GM19372 (cell line): Measurements from ENCODE around the gene HAS3.
"Not testable (repeated sequence)": the region's sequence is repeated elsewhere in the genome, so short reads cannot be mapped to it uniquely, and the experiment has no call there.

Experiments used
- ATAC-seq: cut with Tn5 transposase; IDR thresholded peaks from one replicate; pipeline ENCODE4 v1.9.1; 2021; ENCODE audit warnings: mild to moderate bottlenecking, low read depth, moderate library complexity; ENCODE audit not compliant: unreplicated experiment

HAS3 gene, protein sequence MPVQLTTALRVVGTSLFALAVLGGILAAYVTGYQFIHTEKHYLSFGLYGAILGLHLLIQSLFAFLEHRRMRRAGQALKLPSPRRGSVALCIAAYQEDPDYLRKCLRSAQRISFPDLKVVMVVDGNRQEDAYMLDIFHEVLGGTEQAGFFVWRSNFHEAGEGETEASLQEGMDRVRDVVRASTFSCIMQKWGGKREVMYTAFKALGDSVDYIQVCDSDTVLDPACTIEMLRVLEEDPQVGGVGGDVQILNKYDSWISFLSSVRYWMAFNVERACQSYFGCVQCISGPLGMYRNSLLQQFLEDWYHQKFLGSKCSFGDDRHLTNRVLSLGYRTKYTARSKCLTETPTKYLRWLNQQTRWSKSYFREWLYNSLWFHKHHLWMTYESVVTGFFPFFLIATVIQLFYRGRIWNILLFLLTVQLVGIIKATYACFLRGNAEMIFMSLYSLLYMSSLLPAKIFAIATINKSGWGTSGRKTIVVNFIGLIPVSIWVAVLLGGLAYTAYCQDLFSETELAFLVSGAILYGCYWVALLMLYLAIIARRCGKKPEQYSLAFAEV

DNA sequence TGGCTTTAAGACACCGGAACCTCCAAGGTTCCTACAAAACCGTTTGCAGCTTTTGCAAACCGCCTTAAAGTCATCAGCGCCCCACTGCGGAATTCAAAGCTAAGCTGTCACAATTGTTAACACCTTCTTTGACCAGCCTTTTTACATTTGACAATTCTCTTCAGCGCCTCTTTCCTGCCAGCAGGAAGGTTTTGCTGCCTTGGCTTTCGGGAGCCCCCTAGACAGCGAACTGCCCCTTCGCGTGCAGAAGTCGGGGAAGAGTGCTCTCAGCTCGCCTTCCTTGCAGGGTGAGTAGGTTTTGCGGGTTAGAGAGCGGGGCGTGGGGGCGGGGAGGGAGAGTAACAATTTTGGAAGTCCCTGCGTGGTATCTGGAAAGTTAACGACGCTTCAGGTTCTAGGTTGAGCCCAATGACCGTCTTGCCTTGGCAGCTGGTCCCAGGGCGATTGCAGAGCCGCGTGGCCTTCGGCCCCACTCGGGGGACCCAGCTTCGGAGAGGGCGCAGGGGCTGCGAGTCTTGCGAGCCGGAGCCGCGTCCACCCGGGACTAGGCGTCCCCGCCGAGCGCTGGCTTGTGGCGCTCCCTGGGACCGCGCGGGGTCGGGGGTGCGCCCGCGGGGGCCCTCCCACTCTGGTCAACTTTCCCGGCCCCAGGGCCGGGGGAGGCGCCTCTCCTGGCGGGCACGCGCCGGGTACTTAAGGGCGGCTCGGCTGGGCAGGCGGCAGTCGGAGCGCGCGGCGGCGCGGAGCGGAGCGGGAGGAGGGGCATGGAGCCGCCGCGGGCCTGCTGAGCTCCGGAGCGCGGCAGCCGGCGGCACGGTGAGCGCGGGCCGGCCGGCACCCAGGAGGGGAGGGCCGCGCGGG lies at the start of gene HAS3:
Gene HAS3 (plus strand): TSS at position 153 of the 861 bp plus-strand sequence. CDS start 3,743 bp downstream, outside the sequence.
- ATAC-seq: no peak

DNA sequence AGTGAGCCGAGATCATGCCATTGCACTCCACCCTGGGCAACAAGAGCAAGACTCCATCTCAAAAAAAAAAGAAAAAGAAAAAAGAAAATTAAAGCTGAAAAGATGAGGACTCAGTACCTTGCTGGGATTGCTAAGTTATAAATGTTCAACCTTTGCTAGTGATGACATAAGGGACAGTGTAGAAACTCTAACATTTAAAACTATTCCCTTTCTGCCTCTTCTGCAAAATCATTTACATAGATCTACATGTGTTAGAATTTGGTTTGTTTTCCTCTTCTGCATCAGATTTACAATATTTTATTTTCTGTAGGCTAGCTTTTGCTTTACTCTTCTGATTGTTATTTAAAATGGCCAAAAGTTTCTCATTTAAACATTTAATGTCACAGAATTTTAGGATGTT lies 49.5 kb upstream of the HAS3 start:
- ATAC-seq: no peak

DNA sequence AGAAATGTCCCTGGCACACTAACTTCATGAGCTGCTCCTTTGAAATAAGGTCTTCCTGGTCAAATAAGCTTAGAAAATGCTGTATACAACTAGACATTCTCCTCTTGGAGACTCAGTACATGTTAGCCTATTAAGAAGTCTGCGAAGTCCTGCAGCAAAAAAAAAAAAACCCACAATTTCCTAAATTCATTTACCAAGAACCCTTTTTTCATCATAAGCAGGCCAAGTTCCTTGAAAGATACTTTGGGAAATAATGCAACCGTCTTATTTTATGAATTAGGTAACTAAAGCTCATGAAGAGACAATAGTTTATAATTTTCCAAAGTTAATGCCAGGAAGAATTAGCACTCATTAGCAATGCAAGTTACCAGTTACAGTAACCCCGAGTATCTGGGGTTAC lies 49.0 kb upstream of the HAS3 start:
- no peak for ATAC-seq

DNA sequence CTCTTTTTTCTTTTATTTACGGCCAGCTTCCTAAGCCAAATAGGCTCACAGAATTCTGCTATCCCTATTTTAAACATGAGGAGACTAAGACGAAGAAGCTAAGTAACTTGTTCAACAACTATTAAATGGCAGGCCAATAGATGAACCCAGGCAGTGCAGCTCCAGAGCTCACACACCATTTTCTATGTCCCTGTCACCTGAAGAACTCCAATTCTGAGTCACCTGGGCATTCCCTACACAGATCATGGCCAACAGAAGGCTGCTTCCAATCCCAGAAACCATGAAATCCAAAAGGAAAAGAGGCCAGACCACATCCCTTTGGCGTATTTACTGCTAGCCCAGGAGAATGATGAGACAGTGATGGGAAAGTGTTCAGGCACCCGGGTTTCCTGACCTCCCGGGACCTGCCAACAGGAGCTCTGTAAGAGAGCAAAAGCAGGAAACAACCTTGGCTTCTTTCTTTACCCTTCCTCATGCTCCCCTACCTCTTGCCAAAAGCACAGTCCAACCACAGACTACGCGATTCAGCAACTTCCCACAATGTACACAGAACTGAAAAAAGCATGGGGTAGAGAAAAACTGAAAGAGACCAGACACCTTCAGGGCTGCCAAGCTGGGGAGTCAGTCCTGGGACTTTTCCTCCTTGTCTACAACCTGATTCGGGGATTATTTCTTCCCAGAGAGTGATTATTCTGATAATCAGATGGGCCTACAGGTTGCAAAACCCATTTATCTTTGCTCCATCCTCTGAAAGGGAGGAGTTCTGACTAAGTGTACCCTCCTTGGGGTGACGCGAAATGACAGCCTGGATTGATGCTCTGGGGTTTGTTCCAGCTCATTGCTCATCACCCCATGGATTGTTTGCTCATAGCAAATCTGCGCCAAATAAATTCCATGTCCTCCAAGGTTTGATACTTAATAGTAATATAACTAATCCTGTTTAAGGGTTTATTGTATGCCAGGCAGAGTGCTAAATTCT lies 47.8 kb upstream of the HAS3 start:
- no peak for ATAC-seq

DNA sequence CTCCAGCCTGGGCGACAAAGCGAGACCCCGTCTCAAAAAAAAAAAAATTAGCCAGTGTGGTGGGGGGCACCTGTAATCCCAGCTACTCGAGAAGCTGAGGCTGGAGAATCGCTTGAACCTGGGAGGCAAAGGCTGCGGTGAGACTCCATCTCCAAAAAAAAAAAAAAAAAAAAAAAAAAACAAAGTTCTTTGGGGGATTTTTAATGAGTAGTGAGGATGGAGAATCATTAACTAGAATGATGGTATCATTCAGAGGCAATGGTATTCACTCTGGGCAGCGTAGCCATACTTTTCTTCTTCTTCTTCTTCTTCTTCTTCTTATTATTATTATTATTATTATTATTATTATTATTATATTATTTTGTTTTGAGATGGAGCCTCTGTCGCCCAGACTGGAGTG lies 42.0 kb upstream of the HAS3 start:
- ATAC-seq: not testable (repeated sequence)

DNA sequence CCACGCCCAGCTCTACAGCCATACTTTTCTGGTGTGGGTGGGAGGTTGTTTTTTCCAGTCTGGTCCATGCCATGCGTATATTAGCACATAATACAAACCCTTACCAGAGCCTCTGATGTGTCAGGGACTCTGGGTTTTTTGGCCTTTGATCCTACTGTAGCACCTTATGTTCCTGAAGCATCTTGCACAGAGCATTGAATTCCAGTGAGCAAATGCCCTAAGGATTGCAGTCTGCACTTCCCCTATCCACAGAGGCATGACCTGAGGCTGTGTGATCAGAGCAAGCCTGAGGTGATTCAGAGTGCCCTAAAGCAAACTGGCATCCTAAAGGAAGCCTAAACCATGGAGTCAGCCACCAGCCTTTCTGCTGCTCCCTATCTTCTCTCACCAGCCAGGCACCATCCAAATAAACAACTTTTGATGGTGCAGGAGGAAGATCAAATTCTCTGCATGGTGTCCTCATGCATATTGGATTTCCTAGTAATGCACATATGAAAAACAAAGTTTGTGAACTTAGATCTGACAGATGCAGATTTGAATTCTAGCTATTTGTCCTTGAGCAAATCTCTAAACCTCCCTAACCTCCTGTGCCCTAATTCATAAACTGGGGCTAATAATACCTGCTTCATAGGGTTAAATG lies 41.2 kb upstream of the HAS3 start:
- no peak for ATAC-seq

DNA sequence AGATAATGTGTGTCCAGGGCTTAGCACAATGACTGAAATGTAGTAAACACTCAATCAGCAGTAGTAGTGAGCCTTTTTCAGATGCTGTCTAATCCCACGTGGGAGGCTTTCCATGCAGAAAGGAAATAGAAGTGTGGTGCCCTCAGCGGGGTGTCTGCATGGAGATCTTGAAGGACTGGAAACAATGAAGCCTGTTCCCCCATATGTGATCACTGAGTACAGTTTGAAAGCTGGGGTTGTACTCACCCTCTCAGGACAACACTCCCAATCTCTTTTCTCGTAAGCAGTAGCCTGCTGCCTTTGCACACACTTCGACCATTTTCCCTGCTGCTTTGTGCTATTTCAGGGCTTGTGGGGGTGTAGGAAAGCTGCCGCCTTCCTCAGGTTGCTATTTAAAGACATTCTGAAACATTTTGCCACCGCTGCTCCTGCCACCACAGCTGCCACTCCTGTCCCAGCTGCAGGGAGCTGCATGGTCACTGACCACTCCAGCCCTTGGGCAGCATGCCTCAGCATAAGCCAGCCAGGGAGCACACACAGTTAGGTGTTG lies 40.6 kb upstream of the HAS3 start:
- no peak for ATAC-seq

DNA sequence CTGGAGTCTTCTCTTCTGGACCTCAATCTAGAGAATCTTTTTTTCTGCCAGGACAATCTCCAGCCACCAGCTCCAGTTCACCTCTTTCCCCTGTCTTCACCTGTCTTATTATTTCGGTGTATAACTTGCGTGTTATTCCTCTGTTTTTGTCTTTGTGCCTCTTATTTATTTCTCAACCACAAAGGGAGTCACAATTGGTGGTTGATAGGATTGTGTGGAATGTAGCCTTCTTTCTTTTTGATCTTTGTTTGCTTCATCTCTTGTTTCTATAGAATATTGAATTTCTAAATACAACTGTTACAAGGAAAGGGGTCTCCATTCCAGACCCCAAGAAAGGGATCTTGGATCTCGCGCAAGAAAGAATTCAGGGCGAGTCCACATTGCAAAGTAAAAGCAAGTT lies 35.9 kb upstream of the HAS3 start:
- no peak for ATAC-seq

DNA sequence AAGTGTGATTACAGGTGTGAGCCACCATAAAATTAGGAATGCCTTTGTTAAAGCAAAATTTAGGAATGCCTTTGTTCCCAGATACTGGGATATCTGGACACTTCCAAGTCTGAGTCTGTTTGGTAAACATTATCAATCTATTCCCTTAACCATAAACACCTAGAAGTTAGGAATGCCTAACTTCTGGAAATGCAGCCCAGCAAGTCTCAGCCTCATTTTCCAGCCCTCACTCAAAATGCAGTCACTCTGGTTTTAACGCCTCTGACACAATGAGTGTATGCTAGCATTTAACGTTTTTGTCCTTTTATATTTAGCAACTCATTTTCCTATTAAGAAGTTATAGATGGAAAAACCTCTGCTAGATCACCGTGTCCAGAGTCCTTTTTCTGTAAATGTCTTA lies 34.4 kb upstream of the HAS3 start:
- no peak for ATAC-seq

DNA sequence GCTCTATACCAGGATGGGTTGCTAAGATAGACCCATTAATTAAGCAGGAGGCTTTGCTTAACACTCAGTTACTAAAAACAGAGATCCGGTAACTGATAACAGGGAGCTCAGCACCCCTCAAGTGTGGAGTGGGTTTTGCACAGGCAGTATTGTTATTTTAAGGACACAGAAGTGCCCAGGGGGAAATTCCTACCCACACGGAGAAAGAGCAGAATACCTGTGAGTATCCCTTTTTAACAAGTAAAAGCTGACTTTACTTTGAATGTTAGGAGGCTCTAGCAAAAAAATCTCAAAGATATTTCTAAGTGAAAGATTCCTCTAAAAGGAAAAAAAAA lies 32.8 kb upstream of the HAS3 start:
- no peak for ATAC-seq

DNA sequence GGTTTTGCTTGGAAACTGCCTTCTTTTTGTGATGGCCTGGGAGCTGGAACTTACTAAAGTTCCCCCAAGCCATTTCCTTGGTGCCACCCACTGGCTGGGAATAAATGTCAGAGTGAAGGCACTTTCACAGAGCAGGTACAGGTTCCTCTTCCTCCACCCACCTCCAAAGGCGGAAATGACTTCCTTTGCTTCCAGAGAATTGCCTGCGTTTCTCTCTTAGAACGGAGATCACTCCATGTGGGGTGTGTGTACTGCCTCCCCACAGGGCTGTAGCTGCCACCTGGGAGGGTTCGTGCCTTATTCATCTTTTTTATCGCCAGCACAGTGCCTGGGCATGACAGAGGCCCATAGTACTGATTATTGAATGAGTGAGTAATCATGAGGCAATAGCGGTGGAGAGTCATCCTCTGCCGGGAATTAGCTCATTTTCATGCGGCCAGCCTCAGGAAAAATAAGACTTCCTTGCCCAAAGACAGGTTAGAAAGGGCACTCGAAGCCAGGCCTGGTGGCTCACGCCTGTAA lies 32.2 kb upstream of the HAS3 start:
- no peak for ATAC-seq

DNA sequence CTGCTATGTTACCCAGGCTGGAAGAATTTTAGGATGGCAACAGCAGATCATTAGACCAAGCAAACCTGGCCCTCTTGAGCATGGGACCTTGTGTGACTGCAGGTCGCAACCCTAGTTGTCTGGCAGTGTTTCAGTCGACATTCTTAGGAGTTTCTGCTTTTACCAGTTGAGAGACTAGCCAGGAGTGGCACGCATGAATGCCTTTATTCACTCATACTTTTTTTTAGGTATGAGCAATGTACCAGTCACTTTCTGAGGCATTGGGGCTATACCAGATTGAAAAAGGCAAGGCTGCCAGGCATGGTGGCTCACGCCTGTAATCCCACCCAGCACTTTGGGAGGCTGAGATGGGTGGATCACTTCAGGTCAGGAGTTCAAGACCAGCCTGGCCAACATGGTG lies 28.2 kb upstream of the HAS3 start:
- ATAC-seq: no peak

DNA sequence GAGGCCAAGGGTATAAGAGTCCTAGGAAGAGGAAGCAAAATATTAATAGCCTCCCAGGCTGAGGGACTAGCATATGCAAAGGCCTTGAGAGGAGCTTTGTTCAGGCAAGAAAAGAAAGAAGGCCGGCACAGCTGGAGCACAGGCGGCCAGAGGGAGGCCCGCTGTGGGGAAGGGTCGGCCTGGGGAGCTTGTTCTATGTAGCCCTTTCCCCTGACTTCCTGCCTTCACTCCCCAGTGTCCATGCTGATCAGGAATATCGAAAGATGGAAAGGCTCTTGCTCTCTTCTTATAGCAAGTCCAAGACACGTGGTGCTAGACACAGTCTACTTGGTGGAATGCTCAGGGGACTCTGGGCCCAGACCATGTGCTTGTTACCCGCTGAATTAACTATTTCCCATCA lies 27.4 kb upstream of the HAS3 start:
- ATAC-seq: no peak

DNA sequence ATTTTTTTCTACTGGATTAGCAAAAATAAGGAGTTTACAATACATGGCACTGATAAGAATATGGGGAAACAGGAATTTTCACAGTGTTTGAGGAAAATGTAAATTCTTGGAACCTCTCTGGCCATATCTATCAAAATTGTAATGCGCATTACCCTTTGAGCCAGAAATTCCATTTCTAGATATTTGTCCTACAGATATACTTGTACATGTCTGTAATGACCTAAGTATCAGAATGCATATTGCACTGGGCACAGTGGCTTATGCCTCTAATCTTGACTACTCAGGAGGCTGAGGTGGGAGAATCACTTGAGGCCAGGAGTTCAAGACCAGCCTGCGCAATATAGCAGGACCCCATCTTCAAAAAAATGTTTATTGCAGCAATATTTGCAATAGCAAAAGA lies 25.8 kb upstream of the HAS3 start:
- no peak for ATAC-seq

DNA sequence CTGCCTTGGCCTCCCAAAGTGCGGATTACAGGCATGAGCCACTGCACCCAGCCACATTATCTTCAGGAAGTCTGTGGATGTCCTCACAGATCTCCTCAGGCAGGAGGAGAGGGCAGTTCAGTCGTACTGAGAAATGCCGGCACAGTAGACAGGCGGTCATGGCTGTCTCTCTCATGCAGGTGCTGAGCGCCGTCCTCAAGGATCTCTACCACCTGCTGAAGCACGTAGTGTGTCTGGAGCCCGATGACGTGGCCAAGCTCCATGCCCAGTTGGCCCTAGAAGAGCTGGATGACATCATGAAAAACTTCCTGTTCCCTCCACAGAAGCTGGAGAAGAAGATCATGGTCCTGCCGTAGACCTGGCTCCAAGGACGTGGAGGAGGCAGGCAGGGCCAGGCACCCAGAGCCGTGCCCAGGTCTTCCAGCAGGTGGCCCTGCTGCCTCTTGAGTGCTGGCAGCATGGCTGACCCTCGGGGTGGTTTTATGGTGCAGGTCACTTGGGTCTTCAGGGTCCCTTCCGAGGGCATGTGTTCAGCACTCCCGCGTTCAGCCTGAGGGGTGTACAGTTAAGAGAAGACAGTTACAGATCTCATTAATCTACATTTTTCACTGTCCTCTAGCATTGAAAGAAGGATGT lies 22.0 kb upstream of the HAS3 start:
- no peak for ATAC-seq

DNA sequence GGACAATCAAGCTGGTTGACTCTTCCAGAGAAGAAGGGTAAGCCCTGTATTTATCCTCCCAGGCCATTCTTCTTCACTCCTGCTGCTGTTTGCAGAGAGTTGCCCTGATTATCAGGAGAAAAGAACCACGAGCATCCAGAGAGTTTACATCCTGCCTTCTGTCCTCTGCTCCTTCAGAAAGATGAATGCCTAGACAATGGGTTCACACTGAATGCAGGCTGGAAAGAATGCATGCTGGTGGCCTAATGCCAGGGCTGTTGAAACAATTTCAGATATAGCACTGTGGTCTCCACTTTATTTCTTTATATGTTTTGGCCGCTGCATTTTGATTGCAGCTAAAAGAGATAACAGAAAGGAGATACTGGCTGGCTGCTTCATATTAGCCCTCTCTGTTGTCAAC lies 21.2 kb upstream of the HAS3 start:
- no peak for ATAC-seq

DNA sequence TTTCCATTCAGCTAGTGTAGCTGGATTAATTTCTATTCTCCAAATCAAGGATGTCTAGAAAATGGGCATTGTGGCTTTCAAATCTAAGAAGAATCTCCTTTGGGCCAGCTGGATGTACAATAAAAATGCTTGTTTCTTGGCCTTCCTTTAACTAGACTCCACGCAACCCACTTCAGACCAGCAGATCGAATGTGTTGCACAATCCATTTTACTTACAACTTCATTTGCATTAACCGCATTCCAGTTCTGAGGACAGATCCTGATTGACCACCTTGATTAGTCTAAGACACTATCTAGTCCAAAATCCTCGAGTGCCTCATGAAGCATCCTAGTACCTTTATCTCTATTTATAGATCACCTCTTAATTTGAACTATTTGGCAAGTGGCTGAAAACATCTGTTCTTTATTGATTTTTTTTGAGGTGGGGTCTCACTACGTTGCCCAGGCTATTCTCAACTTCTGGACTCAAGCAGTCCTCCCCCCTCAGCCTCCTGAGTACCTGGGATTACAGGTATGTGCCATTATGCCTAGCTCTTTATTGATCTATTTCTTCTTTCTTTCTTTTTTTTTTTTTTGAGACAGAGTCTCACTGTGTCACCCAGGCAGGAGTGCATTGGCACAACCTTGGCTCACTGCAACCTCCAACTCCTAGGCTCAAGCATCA lies 20.3 kb upstream of the HAS3 start:
- ATAC-seq: no peak

DNA sequence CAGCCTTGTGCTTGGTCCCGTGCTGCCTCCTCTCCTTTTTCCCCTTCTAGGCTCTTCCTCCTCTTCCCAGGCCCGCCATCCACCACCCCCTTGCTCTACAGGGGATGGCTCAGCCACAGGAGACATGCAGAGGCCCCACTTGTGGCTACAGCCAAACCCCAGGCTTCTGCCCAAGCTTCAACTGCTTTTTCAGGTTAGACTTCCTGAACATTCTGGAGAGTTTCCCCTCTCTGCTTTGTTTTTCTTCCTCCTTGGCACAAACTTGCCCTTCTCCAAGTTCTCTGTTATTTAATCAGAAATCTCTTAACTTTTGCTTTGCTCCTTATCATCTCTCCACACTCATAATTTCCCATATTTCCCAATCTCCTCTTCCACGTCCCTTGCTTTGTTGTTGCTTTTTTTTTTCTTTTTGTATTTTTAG lies 18.3 kb upstream of the HAS3 start:
- ATAC-seq: no peak
